Breast epithelium (tissue), 4 donors: ENCODE results near the gene ATP6V0B. TPM values are rescaled to one million over a fixed set of nuclear protein-coding genes. Genes with fewer than 3 reads are reported as not detected.

ENCODE experiments used
- DNase-seq, 2 donors: peaks; one replicate each; pipeline ENCODE4 v3.0.0-alpha.2; 2019; ENCODE audit warnings: low spot score in 2 of 2
- H3K27ac ChIP-seq, 2 donors: fragments of 200-600 bp; sonication (generic) in 1 of 2; one replicate each; pipeline ENCODE4 v1.5.1; 2016 to 2019; ENCODE audit warnings: mild to moderate bottlenecking in 1 of 2
- H3K27me3 ChIP-seq, 2 donors: fragments of 200-600 bp; sonication (generic) in 1 of 2; one replicate each; pipeline versions ENCODE4 v1.5.1 to v1.6.0; 2017 to 2019; ENCODE audit warnings: control low read depth in 1 of 2, mild to moderate bottlenecking in 1 of 2
- H3K36me3 ChIP-seq: fragments of 200-600 bp; one replicate; pipeline ENCODE4 v1.5.1; 2019
- H3K4me1 ChIP-seq, 2 donors: fragments of 200-600 bp; sonication (generic); one replicate each; pipeline ENCODE4 v1.5.1; 2016 to 2019; ENCODE audit warnings: control low read depth in 1 of 2
- H3K4me3 ChIP-seq, 3 donors: fragments of 200-600 bp; sonication (generic); 1 replicate in 2 of 3; 2 replicates in 1 of 3; pipeline ENCODE4 v1.5.1; 2016 to 2019; ENCODE audit warnings: mild to moderate bottlenecking in 3 of 3, moderate library complexity in 2 of 3
- H3K9me3 ChIP-seq, 2 donors: fragments of 200-600 bp; sonication (generic) in 1 of 2; one replicate each; pipeline ENCODE4 v1.5.1; 2016 to 2019; ENCODE audit warnings: control low read depth in 1 of 2
- POLR2A ChIP-seq: fragments of 450-650 bp; IDR thresholded peaks from one replicate; pipeline ENCODE4 v1.6.1; 2016; ENCODE audit warnings: antibody characterized with exemption, mild to moderate bottlenecking, moderate library complexity
- POLR2AphosphoS5 ChIP-seq, 3 donors: sonication (generic); formaldehyde crosslinking; IDR thresholded peaks; one replicate each; pipeline ENCODE4 v1.6.1; 2017; ENCODE audit warnings: antibody characterized with exemption in 3 of 3
- intact Hi-C: fragments of 100-400 bp; cut with DNase I; formaldehyde crosslinking; loops from one replicate; pipeline ENCODE4 v1.15.1; 2023; ENCODE audit warnings: low total_unique reads
- total RNA-seq, 3 donors: library from RNA; depleted of rRNA; stranded (reverse); fragments of >200 nt; gene quantifications; one replicate each; pipeline ENCODE4 v1.1.0, GENCODE V29; 2016
- TF ChIP-seq, protein P1 (sequence below), 3 donors: fragments of 450-650 bp; IDR thresholded peaks; one replicate each; pipeline ENCODE4 v1.5.1; 2016 to 2017; ENCODE audit warnings: antibody characterized with exemption in 3 of 3, mild to moderate bottlenecking in 3 of 3, moderate library complexity in 3 of 3

ATP6V0B gene
- total RNA-seq, 3 donors from 2014 or later, result 131 to 156 (median 155) TPM

DNA sequence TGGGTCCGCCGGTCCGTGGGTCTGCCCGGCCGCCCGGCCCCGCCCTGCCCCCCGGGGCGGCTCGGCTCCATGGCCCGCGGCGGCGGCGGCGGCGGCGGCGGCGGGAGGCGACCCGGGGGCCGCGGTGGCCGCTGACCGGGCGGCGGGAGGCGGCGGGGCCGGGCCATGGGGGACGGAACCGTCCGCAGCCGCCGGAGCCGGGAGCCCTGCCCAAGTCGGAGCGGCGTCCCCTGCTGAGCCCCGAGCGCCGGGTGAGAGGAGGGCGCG lies 4.4 kb downstream of the ATP6V0B start:
- peaks cover 0 to 18% of the 10 kb centered on the region in 2 donors for H3K4me1 ChIP-seq
- no peaks in the 10 kb centered on the region for H3K27me3 ChIP-seq
- H3K36me3 ChIP-seq, result no peaks in the 10 kb centered on the region
- intact Hi-C loops, result loop anchor here (5.0 to 10.0 kb wide), 3 partner anchors 444 to 1642 kb away; partner anchors contain the start of genes FOXJ3 and PTPRF
- DNase-seq, result no peak
- H3K27ac ChIP-seq, result peak overlapping the region; percentile 61 to 72
- H3K4me3 ChIP-seq, result peak overlapping the region; percentile 76 to 85 (median 81)
- no peak for TF ChIP-seq POLR2A
- TF ChIP-seq POLR2AphosphoS5 (IDR thresholded peaks at IDR 0.05), result no peak
- TF ChIP-seq, protein P1, sequence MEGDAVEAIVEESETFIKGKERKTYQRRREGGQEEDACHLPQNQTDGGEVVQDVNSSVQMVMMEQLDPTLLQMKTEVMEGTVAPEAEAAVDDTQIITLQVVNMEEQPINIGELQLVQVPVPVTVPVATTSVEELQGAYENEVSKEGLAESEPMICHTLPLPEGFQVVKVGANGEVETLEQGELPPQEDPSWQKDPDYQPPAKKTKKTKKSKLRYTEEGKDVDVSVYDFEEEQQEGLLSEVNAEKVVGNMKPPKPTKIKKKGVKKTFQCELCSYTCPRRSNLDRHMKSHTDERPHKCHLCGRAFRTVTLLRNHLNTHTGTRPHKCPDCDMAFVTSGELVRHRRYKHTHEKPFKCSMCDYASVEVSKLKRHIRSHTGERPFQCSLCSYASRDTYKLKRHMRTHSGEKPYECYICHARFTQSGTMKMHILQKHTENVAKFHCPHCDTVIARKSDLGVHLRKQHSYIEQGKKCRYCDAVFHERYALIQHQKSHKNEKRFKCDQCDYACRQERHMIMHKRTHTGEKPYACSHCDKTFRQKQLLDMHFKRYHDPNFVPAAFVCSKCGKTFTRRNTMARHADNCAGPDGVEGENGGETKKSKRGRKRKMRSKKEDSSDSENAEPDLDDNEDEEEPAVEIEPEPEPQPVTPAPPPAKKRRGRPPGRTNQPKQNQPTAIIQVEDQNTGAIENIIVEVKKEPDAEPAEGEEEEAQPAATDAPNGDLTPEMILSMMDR (IDR thresholded peaks at IDR 0.05), result no peak
- no peaks in the 10 kb centered on the region for H3K9me3 ChIP-seq

DNA sequence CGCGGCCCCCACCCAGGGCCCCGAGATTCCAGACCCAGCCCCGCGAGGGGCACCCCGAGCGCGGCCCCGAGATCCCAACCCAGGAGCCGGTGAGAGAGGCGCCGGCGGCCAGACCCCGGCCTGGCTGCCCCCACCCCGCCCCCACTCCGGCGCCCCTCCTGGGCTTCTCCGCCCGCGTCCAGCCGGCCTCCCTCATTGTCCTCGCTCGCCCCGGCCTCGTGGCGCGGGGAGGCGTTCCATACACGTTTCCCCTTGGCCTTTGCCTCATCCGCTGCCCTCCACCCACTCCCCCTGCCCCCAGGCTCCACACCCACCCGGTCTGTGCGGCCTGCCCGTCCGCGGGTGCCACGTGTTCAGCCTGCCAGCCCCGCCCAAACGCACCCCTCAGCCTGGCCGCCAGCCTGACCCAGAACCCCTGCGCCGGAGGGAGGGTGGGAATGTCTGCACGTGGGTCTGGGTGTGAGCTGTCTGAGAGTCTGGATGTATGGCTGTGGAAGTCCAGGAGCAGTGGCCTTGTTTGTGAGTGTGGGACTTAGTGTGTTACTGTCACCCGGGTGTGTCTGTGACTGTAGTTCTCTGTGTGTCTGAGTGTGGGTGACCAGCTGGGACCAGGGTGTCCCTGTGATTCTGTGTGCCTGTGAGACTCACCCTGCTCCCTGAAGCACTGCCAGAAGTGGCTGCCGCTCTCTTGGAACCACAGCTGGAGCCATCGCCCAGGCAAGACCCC lies 4.9 kb downstream of the ATP6V0B start:
- H3K27me3 ChIP-seq, result no peaks in the 10 kb centered on the region
- no peaks in the 10 kb centered on the region for H3K36me3 ChIP-seq
- TF ChIP-seq POLR2AphosphoS5 (IDR thresholded peaks at IDR 0.05), result peak in 1 of 3 donors; percentile 13
- TF ChIP-seq, protein P1 (IDR thresholded peaks at IDR 0.05), result no peak
- peaks cover 0 to 18% of the 10 kb centered on the region in 2 donors for H3K4me1 ChIP-seq
- H3K27ac ChIP-seq, result peak overlapping the region; percentile 61 to 72
- DNase-seq, result no peak
- no peaks in the 10 kb centered on the region for H3K9me3 ChIP-seq
- intact Hi-C loops, result loop anchor here (5.0 to 10.0 kb wide), 3 partner anchors 445 to 1642 kb away; partner anchors contain the start of genes FOXJ3 and PTPRF
- peak overlapping the region; percentile 76 to 85 (median 81) for H3K4me3 ChIP-seq

DNA sequence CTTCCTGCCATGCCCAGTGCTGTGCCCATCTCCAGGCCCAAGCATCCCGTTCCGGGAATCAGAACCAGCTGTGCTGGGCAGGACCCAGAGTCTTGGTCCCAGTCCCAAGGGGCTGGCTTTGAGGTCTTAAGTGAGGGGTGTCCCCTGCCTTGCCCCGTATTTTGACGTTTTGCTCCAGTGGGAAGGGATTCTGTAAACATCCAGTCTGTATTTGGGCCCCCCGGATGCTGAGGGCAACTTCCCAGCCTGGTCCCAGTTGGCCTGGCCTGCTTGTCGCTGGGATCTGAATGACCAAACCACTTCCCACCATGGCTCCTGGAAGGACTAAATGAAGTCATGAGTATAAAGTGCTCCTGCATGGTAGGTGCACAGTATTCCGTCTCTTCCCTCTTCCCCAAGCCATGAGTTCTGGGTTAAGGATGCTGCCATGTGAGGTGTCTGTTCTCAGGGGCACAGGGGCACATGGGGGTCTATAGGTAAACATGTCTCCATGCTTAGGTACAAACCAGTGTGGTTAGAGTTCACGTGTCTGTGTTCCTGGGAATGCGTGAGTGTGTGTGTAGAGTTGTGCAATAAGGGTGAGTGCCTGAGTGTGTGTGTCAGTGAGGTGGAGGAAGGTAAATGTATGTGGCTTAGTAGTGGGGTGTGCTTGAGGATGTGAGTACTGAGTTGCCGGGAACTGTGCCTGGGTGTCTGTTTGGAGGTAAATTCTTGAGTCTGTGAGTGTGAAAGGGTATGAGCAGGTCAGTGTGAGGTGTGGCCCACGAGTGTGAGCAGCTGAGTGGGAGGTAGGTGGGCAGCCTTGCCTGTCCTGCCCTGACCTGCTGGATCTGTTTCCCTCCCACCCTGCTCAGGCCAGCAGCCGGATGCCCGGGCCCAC lies 5.7 kb downstream of the ATP6V0B start:
- H3K27ac ChIP-seq, result peak overlapping the region; percentile 61 to 72
- no peaks in the 10 kb centered on the region for H3K9me3 ChIP-seq
- no peak for DNase-seq
- TF ChIP-seq POLR2AphosphoS5 (IDR thresholded peaks at IDR 0.05) (no peak), POLR2A (no peak)
- TF ChIP-seq, protein P1 (IDR thresholded peaks at IDR 0.05), result no peak
- intact Hi-C loops, result no loop called here
- no peaks in the 10 kb centered on the region for H3K27me3 ChIP-seq
- H3K4me1 ChIP-seq, result peaks cover 0 to 18% of the 10 kb centered on the region in 2 donors
- H3K4me3 ChIP-seq, result peak overlapping the region; percentile 76 to 85 (median 81)
- H3K36me3 ChIP-seq, result no peaks in the 10 kb centered on the region

DNA sequence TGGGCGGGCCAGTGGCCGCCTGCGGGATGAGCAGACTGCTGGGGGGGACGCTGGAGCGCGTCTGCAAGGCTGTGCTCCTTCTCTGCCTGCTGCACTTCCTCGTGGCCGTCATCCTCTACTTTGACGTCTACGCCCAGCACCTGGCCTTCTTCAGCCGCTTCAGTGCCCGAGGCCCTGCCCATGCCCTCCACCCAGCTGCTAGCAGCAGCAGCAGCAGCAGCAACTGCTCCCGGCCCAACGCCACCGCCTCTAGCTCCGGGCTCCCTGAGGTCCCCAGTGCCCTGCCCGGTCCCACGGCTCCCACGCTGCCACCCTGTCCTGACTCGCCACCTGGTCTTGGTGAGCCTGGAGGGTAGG lies 6.4 kb downstream of the ATP6V0B start:
- no peaks in the 10 kb centered on the region for H3K36me3 ChIP-seq
- no peaks in the 10 kb centered on the region for H3K27me3 ChIP-seq
- TF ChIP-seq POLR2AphosphoS5 (IDR thresholded peaks at IDR 0.05), result no peak
- TF ChIP-seq, protein P1 (IDR thresholded peaks at IDR 0.05), result no peak
- no peak for TF ChIP-seq POLR2A
- intact Hi-C loops, result no loop called here
- peak overlapping the region in 1 of 3 donors; percentile 85 for H3K4me3 ChIP-seq
- no peaks in the 10 kb centered on the region for H3K9me3 ChIP-seq
- DNase-seq, result no peak
- peak overlapping the region in 1 of 2 donors; percentile 61 for H3K27ac ChIP-seq
- peaks cover 0 to 12% of the 10 kb centered on the region in 2 donors for H3K4me1 ChIP-seq

DNA sequence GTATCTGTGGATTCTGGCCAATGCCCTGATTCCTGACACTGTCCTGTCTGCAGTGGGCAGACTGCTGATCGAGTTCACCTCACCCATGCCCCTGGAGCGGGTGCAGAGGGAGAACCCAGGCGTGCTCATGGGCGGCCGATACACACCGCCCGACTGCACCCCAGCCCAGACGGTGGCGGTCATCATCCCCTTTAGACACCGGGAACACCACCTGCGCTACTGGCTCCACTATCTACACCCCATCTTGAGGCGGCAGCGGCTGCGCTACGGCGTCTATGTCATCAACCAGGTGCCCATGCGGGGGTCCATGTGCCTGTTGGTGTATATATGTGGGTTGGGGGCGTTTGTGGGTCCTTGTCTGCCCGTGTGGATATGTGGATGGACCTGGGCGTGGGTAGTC lies 6.9 kb downstream of the ATP6V0B start:
- DNase-seq, result no peak
- peaks cover 0 to 9% of the 10 kb centered on the region in 2 donors for H3K4me1 ChIP-seq
- H3K9me3 ChIP-seq, result no peaks in the 10 kb centered on the region
- TF ChIP-seq POLR2AphosphoS5 (IDR thresholded peaks at IDR 0.05) (no peak), POLR2A (no peak)
- TF ChIP-seq, protein P1 (IDR thresholded peaks at IDR 0.05), result no peak
- H3K27ac ChIP-seq, result no peak overlapping the region
- no peak overlapping the region for H3K4me3 ChIP-seq
- no peaks in the 10 kb centered on the region for H3K36me3 ChIP-seq
- H3K27me3 ChIP-seq, result no peaks in the 10 kb centered on the region
- intact Hi-C loops, result no loop called here
